Heart left ventricle (tissue), 16 donors: ENCODE measurements around the gene USP40. TPM values are rescaled to one million over a fixed set of nuclear protein-coding genes. Genes with fewer than 3 reads are reported as not detected.

Source experiments
- ATAC-seq, 4 donors: fragments of 200-7000 bp; cut with Tn5 transposase; one replicate each; pipeline ENCODE4 v1.9.1; 2020 to 2022; ENCODE audit warnings: moderate library complexity in 4 of 4, mild to moderate bottlenecking in 3 of 4, moderate number of reproducible peaks in 1 of 4
- DNase-seq, 5 donors: peaks; one replicate each; pipeline ENCODE4 v3.0.0-alpha.2; 2020
- H3K27ac ChIP-seq, 12 donors: fragments of 200-600 bp; sonication (generic) in 4 of 12; one replicate each; pipeline versions ENCODE4 v1.5.0 to v1.8.0; 2016 to 2022; ENCODE audit warnings: mild to moderate bottlenecking in 2 of 12
- H3K27me3 ChIP-seq, 9 donors: fragments of 200-600 bp; sonication (generic) in 2 of 9; one replicate each; pipeline versions ENCODE4 v1.5.1 to v1.8.0; 2016 to 2022; ENCODE audit warnings: mild to moderate bottlenecking in 3 of 9
- H3K36me3 ChIP-seq, 9 donors: fragments of 200-600 bp; sonication (generic) in 2 of 9; one replicate each; pipeline versions ENCODE4 v1.5.0 to v1.8.0; 2018 to 2022; ENCODE audit warnings: mild to moderate bottlenecking in 2 of 9
- H3K4me1 ChIP-seq, 12 donors: fragments of 200-600 bp; sonication (generic) in 4 of 12; one replicate each; pipeline versions ENCODE4 v1.5.0 to v1.8.0; 2016 to 2022; ENCODE audit warnings: mild to moderate bottlenecking in 3 of 12
- H3K4me3 ChIP-seq, 12 donors: fragments of 200-600 bp; sonication (generic) in 4 of 12; one replicate each; pipeline versions ENCODE4 v1.5.0 to v1.8.0; 2017 to 2022; ENCODE audit warnings: mild to moderate bottlenecking in 9 of 12, moderate library complexity in 4 of 12
- H3K9me3 ChIP-seq, 12 donors: fragments of 200-600 bp; sonication (generic) in 4 of 12; one replicate each; pipeline versions ENCODE4 v1.5.0 to v1.8.0; 2016 to 2022; ENCODE audit warnings: mild to moderate bottlenecking in 1 of 12
- CTCF ChIP-seq, 12 donors: fragments of 200-600 bp; sonication (generic) in 4 of 12; IDR thresholded peaks; one replicate each; pipeline versions ENCODE4 v1.5.0 to v1.8.0; 2018 to 2022; ENCODE audit warnings: antibody characterized with exemption in 12 of 12, mild to moderate bottlenecking in 5 of 12
- POLR2A ChIP-seq, 2 donors: fragments of 450-650 bp; IDR thresholded peaks; one replicate each; pipeline ENCODE4 v1.6.1; 2017; ENCODE audit warnings: antibody characterized with exemption in 2 of 2, mild to moderate bottlenecking in 2 of 2, moderate library complexity in 2 of 2
- WGBS, 4 donors: extraction: QIAGEN DNeasy Blood & Tissue Kit in 2 of 4; methylation state at CpG; one replicate each; pipeline versions ENCODE4 v1.1.5 to v1.1.7; 2013 to 2018; 5-methylcytosine and 5-hydroxymethylcytosine counted together
- intact Hi-C, 10 donors: fragments of 100-400 bp; cut with DNase I; formaldehyde crosslinking; loops; one replicate each; pipeline versions ENCODE4 v1.11.1 to v1.14.2; 2022
- polyA plus RNA-seq, 2 donors: library from polyadenylated mRNA; stranded (reverse); fragments of 200-250 nt; gene quantifications; one replicate each; pipeline ENCODE4 v1.2.3, GENCODE V29; 2013
- total RNA-seq, 9 donors: library from RNA; depleted of rRNA in 2 of 9; stranded (reverse); fragments of >200 nt in 2 of 9; fragmentation: NEBNext Ultra II Directional in 3 of 9; extraction: Animal tissue kit (Norgen Biotek cat#: 25700) in 3 of 9; gene quantifications; one replicate each; pipeline versions ENCODE4 v1.1.0 to v1.2.4, GENCODE V29; 2016 to 2023
- donor health status: ischemic (EF 13 %, LVEDD 7.1; RV severe dilation, severe dysfunction).
- donor health status: healthy with polysubstance abuse.
- donor health status: DM: no; HTN: yes; CAD: no.
- donor health status: DM: no; HTN: no; CAD: no.
- donor health status: ischemic (EF 25% LVEDD 6.9; RV normal size, moderate dysfunction).
- donor health status: ischemic (EF 25% LVEDD 5.7; RV mildly dilated, moderate dysfunction).
- donor health status: healthy.
- donor health status: DM: yes; HTN: yes; CAD: no.
- donor health status: ischemic (EF 35%, LVEDD 5.7; RV mildly dilated, moderate dysfunction).
- donor health status: nonischemic (EF 11% LVEDD 7.7; RV severe dilation, severe dysfunction).
- donor health status: DM: yes; HTN: yes; CAD: no.
- donor health status: PGD.
- donor health status: ischemic (EF 29% LVEDD 5.4; RV normal size, mild dysfunction).
- donor health status: nonischemic (EF 23%, LVEDD 6.1; RV moderate dilation, normal function).

Gene USP40
- total and polyA plus RNA-seq, 11 donors = 11.1 to 21.8 (median 18.2) TPM

- intact Hi-C loops = no loop called here
- DNase-seq (no peak), ATAC-seq (no peak)
- H3K27me3 ChIP-seq = no peaks in the 10 kb centered on the region
- TF ChIP-seq POLR2A (IDR thresholded peaks at IDR 0.05) = no peak
- TF ChIP-seq CTCF (IDR thresholded peaks at IDR 0.05) = no peak
- peaks cover 0 to 80% (median 55%) of the 10 kb centered on the region in 9 donors for H3K36me3 ChIP-seq
- no peak overlapping the region for H3K4me3 ChIP-seq
- peaks cover 0 to 4% (median 0%) of the 10 kb centered on the region in 12 donors for H3K4me1 ChIP-seq
- WGBS, 4 donors = 86 to 95% (median 92%) methylated on average over 13 to 14 of the region's 14 CpGs
- peak overlapping the region in 2 of 12 donors; percentile 25 to 82 for H3K27ac ChIP-seq
- no peaks in the 10 kb centered on the region for H3K9me3 ChIP-seq
Observed at GRCh38 chr2:233476063-233476410, 90.5 kb downstream of the USP40 start.

GRCh38 chr2:233474308-233475160 lies 92.0 kb downstream of the USP40 start:
- Histone ChIP-seq H3K27ac (peak overlapping the region in 8 of 12 donors; percentile 12 to 82 (median 62)), H3K4me1 (peaks cover 0 to 16% (median 12%) of the 10 kb centered on the region in 12 donors), H3K27me3 (no peaks in the 10 kb centered on the region), H3K36me3 (peaks cover 0 to 67% (median 55%) of the 10 kb centered on the region in 9 donors), H3K4me3 (no peak overlapping the region), H3K9me3 (no peaks in the 10 kb centered on the region)
- ATAC-seq = no peak
- no peak for DNase-seq
- intact Hi-C loops = no loop called here
- TF ChIP-seq POLR2A (IDR thresholded peaks at IDR 0.05) (no peak), CTCF (IDR thresholded peaks at IDR 0.05) (no peak)
- 71 to 78% (median 78%) methylated on average over 13 to 22 of the region's 22 CpGs for WGBS, 4 donors

- intact Hi-C loops = no loop called here
- H3K36me3 ChIP-seq = peaks cover 0 to 68% (median 55%) of the 10 kb centered on the region in 9 donors
Observed at GRCh38 chr2:233473878-233474277, 92.7 kb downstream of the USP40 start.

More at GRCh38 chr2:233473878-233474277, 92.7 kb downstream of the USP40 start:
- Histone ChIP-seq H3K9me3 (no peaks in the 10 kb centered on the region), H3K27ac (peak overlapping the region in 7 of 12 donors; percentile 24 to 82 (median 66)), H3K4me3 (no peak overlapping the region), H3K4me1 (peaks cover 0 to 23% (median 18%) of the 10 kb centered on the region in 12 donors), H3K27me3 (no peaks in the 10 kb centered on the region)
- DNase-seq (no peak), ATAC-seq (no peak)
- no peak for TF ChIP-seq POLR2A (IDR thresholded peaks at IDR 0.05)
- TF ChIP-seq CTCF (IDR thresholded peaks at IDR 0.05) = no peak
- 94 to 95% (median 94%) methylated on average over 3 to 10 of the region's 10 CpGs for WGBS, 4 donors
